C4-2B (cell line): Measurements from ENCODE around the gene HDDC2.

Experiments used
- ZFX ChIP-seq: fragments of 450-650 bp; IDR thresholded peaks from 2 replicates; pipeline ENCODE4 v1.6.1; 2017
- TF ChIP-seq, protein P1 (sequence below): fragments of 450-650 bp; conservative IDR thresholded peaks from 2 replicates; pipeline ENCODE4 v1.5.1; 2017; ENCODE audit warnings: mild to moderate bottlenecking

DNA sequence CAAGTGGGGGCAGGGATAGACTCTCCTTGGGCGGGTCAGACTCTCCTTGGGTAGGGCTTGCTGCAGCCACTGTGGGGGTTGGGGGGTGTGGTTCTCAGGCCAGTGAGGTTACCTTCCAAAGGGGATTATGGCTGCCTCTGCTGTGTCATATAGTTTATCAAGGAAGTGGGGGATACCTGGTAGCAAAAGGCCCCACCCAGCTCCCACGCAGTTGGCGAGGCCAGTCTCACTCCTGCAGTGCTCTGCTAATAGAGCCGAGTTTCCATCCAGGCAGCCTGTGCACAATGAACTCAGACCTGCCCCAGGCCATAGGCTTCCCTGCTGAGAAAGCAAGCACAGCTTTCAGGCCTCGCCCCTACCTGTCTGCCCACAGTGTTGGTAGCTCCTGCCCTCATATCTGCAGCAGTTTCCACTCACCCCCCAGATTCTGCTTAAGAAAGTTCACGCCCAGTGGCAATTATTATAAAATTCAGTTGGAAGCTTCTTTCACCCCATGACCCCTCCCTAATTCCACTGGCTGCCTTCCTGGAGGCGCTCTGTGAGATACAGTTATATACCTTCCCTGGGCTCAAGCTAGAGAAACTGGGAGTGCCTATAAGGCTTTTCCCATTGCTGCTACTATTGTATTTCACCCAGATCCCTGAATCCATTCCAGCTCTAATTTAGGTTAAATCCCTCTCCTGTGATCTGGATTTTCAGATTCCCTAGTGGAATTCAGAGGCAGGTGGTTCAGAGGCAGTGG, 56.1 kb downstream of the HDDC2 start:
- TF ChIP-seq, protein P1, sequence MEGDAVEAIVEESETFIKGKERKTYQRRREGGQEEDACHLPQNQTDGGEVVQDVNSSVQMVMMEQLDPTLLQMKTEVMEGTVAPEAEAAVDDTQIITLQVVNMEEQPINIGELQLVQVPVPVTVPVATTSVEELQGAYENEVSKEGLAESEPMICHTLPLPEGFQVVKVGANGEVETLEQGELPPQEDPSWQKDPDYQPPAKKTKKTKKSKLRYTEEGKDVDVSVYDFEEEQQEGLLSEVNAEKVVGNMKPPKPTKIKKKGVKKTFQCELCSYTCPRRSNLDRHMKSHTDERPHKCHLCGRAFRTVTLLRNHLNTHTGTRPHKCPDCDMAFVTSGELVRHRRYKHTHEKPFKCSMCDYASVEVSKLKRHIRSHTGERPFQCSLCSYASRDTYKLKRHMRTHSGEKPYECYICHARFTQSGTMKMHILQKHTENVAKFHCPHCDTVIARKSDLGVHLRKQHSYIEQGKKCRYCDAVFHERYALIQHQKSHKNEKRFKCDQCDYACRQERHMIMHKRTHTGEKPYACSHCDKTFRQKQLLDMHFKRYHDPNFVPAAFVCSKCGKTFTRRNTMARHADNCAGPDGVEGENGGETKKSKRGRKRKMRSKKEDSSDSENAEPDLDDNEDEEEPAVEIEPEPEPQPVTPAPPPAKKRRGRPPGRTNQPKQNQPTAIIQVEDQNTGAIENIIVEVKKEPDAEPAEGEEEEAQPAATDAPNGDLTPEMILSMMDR = no peak
- TF ChIP-seq ZFX = no peak
